ENCODE measurements around the gene ALPK1.
"Not testable (repeated sequence)": the region's sequence is repeated elsewhere in the genome, so short reads cannot be mapped to it uniquely, and the experiment has no call there.

Gene ALPK1

DNA sequence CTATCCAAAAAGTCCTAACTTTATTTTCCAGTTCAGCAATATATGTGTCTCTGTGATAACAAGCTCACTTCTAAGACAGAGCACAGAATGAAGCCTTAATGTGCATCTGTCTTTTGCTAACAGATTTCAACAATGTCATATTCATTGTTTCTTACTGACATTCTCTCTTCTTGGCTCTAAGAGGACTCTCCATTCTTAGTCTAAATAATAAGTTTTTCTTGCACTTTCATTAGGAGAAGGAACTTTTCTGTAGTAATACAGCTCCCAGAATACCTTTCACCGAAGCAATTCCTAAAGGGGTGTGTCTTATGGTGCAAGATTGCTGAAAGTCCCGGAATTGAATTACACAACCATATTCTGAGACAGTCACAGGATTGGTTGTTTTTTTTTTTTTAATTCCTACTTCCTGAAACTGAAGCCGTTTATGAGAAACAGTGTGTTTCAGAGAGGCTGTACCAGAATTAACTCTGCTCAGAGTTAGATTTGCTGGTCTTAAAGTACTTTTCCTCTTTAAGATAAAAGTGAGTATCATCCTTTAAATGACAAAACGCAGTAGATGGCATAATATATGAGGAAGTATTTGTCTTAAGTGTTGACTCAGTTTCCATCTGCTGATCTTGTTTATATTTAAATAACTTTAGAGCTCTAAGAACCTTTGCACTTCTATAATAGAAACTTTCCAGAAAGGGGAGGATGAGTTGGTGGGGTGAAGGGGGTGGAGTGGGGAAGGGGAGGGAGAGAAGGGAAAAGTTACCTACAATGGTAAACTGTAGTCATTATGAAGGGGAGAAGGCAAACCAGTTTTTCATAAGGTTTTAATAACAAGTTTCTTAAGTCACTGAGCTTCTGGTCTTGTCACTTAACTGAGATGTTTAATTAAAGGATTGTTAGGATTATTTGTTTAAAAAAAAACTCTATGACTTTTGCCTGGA, at the start of gene ALPK1:
TSS of gene ALPK1 (plus strand) at position 421 of the 932 bp plus-strand sequence.
- no peak for DNase-seq (ENCODE audit: low read depth in 2 of 2)

DNA sequence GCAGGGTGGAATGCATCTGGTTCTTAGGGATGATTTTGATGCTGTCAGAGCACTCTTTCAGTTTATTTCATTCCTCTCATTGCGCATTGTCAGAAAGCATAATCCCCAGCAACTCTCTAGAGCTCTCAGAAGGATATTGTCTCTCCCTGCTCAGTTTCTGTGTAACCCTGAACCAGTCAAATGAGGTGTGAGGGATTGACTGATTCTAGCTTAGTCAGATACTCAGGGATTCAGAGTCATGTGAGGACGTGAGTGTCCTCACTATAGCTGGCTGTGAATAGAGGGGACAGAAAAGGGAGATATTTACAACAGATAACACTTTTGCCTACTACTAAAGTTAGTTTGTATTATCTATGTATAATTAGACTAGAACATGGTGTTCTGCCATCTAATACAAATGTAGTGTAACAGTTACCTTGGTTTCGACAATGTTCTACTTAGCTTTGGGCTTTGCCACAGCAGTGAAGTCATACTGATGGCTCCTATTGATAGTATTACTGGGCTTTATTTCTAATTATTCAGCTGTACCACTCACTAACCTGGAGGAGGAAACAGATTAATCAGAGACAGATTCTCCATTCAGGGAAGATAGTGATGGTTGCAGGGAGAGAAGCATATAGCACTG, 46.0 kb upstream of the ALPK1 start:
- DNase-seq (ENCODE audit: low read depth in 2 of 2), result no peak

DNA sequence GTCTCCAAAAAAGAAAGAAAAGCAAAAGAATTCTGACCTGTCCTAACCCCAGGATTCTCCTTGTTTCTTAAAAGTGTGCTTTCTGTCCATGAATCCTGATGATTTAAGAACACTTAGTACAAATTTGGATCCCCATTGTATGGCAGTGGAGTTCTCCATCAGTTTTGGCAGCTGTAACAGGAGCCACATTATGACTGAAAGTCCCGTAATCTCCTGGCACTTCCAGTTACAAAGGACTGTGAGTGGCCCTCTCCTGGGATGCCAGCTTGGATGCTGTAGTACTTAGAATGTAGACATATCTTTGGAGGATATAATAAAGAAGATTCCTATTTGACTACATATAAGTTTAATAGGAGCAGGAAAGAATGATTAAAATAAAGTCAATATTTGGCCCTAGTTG, 44.9 kb upstream of the ALPK1 start:
- no peak for DNase-seq (ENCODE audit: low read depth in 2 of 2)

DNA sequence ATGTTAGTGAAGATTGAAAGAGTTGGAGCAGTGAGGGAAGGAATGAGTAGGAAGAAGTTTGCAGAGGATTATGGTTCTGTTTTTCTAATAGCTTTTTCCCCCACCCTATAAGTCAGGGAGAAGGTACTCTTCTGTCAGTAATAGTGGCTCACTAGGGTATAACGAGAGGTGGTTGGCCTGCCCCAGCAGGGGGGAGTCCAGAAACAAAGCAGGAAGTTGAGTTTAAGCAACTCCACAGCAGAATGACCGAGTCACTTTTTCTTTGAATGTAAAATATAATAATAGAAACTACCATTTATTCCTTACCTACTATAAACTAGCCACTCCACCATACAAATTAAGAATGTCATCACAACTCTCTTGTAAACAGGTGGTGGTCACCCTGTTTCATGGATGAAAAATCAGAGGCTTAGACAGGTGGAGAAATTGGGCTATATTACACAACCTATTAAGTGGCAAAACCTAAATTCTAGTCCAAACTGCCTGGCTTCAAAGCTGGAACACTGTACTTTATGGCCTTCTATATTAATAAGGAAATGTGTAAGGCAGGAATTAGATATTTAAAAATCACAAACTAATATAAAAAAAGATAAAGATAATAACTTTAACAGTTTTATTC, 43.7 kb upstream of the ALPK1 start:
- no peak for DNase-seq (ENCODE audit: low read depth in 2 of 2)

DNA sequence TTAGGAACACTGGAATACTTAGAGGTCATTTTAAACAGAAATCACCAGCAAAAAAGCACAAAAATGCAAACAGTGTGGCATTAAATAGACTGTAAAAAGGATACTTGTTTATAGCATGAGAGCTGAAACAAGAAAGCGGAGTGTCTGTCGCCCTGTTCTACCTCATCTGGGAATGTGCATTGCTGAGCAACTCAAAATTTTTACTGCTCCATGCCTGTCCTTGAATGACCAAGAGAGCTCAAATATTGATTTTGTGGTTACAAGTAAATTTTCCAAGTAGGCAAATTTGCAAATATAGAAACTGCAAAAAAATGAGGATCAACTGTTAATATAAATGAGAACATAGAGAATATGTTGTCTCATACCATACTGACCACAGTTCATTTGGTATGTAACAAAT, 40.1 kb upstream of the ALPK1 start:
- DNase-seq (ENCODE audit: low read depth in 2 of 2), result no peak

DNA sequence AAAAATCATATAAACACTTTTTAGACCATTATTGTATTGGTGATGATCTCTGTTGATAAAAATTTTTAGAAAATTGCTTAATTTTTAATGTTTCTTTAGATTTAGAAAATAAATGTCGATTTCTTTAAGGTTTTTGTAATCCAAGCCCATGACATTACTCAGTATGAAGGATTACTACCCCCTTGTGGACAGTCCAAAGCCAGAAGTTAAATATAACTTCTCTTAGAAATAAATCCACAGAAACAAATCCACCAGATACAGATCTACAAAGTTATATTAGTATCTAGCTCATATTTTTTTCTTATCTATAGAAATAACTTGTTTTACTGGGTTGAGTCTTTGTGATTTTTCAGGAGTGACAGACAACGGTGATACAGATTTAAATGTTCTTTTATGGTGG, 30.3 kb upstream of the ALPK1 start:
- DNase-seq (ENCODE audit: low read depth in 2 of 2), result no peak

DNA sequence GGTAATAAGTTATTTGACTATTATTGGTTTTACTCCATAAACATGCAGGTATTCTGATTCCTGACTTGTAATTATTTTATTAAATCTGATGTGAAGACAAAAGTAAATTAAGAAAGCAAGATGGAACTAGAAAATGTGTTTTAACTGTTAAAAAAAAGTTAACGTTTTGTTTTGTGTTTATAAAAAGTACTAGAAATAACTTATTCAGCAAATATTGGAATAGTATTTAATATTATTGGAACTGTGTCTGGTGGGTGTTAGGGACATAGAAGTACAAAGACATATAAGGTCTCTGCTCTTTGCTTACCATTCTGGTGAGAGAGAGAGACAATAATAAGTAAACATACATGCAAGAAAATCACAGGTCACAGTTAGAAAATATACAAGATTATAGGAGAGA, 27.1 kb upstream of the ALPK1 start:
- DNase-seq (ENCODE audit: low read depth in 2 of 2), result no peak

DNA sequence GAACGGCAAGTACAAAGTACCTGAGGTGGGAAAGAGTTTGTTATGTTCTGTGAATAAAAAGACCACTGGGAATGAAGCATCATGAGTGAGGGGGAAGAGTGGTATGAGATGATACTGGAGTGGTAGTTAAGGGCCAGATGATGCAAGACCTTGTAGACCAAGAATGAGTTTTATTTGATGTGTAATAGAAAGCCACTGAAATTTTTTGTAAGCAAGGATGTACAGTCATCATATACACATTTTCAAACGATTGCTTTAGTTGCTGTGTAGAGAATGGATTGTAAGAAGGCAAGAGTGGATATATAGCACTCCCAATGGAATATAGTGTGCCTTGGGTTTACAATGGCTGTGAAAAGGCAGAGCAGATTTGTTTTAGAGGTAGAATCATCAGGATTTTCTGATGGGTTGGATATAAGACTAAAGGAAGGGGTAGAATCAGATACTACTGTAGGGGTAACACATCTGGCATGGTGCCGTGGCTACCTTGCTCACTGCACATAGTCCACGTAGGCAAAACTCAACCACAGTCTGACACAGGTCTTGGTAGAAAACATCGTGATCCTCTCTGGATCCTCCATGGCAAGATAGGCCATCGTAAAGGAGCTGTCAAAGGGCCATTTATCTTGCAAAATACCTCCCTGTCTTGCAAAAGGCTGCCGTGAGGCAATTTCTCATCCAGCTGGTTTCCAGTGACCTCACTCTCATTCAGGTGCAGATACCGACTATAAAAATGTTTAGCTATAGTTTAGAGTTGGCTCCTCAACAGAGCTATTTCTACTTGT, 26.3 kb upstream of the ALPK1 start:
- DNase-seq (ENCODE audit: low read depth in 2 of 2), result no peak

DNA sequence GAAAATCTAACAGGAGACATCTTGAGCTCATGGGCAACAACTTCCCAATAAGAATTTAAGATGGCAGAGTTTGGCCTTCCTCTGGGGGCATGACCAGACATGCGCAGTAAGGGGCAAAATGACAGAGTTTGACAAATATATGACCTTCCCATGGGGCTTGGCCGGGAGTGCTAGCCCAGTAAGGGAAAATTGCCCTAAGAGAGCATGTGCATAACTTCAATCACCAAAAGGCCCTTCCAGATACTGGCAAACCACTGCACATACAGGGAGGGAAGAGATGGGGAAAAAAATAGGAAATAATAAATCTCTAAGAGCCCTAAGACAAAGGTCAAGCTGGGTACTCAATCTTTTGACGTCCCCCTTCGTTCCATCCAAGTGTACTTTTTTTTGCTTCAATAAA, 24.9 kb upstream of the ALPK1 start:
- DNase-seq (ENCODE audit: low read depth in 2 of 2), result no peak

DNA sequence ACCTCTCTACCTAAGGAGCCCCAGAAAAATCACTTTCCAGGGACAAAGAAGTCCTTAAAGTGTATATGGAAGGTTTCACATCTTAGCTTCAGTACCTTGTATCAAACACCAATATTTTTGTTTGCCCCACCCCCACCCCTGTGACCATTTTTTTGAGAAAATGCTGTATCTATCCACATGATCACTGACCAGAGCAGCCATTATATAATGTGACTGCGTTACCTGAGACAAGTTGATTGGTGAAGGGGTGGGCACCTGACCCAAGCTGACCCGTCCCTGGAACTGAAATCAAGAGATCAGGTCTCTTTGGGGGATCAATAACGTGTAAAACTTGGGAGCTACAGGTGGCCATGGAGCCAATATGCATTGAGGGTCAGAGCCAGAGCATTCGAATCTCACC, 22.2 kb upstream of the ALPK1 start:
- no peak for DNase-seq (ENCODE audit: low read depth in 2 of 2)

DNA sequence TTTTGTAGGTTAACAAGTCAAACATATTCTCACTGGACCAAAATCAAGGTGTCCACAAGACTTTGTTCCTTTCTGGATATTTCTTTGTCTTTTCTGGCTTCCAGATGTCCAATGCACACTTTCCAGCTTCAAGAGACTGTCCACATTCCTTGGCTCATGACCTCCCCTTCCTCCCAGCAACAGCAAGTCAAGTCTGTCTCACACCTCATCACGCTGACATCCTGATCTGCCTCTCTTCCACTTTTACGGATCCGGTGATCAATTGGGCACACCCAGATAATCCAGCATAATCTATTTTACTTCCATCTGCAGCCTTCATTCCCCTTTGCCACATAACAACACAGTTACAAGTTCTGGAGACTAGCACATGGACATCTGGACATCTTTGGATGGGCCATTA, 21.1 kb upstream of the ALPK1 start:
- no peak for DNase-seq (ENCODE audit: low read depth in 2 of 2)

DNA sequence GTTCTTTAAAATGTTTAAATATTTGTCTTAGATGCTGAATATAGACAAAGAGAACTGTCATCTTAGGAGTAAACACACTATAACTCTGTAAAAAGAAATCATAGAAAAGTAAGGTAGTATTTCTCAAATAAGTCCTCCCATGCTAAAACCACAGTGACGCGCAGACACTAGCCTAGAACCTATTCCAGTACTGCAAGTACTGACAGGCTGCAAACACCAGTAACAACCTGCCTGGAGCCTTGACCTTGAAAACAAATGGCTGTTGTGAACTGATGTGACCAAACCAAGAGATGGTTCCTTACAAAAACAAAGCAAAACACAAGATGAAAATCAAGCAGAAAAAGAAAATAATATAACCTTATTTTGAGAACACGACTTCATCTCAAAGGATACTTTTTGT, 19.9 kb upstream of the ALPK1 start:
- no peak for DNase-seq (ENCODE audit: low read depth in 2 of 2)

DNA sequence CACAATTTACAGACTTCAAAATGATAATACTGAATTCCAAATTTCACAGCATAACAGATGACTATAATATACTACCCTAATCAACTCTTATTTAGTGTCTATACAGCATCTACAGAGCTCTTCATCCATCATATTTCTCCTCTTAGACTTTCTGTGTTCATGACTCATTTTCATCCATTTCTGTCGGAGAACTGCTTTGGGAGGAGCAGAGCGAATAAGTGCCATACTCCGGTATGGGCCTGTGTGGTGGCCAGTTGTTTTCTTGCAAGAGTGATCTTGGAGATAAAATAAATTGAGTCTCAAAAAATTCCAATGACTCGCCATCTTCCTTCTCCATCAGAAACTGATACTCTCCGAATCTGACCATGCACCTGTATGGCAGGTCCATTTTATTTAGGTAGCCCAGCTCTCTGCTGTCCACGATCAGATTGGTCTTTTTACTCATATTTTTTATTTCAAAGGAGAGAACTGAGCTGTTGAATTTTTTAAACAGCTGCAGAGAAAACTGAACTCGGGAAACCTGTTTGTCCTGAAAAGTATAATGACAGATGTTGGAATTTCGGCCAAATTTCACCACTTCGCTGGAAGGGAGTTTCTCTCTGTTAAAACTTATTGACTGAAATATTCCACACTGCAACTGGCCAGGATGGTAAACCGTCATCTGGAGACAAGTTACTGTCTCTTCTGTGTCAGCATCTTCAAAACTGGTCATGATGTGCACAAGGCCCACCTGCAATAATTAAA, 19.3 kb upstream of the ALPK1 start:
- DNase-seq (ENCODE audit: low read depth in 2 of 2), result no peak

DNA sequence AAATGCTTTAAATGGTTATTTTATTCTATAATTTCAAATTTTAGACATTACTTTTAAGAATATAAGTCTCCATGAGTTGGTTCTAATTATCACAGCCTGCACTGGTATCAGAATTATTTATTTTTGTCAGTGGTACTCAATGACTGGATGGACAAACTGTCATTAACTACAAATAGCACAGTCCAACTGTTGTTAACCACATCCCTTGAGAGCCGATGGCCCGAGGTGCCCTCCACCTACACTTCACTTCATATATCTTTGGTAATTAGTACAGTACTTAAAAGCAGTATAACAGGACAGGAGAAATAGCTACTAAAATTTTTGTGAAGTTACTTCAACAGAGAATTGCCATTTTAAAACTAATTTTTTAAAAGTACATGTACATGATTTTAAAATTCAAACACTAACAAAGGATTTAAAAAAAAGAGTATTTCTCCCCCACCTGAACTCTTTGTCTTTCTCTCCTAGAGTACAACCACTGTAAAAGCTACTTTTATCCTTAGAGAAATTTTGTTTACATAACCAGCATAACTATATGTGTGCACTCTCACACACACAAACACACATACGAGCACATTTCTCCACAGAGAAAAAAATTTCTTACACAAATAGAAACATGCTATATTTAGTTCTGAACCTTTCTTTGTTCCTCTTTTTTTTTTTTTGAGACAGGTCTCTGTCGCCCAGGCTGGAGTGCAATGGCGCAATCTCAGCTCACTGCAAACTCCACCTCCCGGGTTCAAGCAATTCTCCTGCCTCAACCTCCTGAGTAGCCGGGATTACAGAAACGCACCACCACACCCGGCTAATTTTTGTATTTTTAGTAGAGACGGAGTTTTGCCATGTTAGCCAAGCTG, 17.9 kb upstream of the ALPK1 start:
- DNase-seq (ENCODE audit: low read depth in 2 of 2), result no peak

DNA sequence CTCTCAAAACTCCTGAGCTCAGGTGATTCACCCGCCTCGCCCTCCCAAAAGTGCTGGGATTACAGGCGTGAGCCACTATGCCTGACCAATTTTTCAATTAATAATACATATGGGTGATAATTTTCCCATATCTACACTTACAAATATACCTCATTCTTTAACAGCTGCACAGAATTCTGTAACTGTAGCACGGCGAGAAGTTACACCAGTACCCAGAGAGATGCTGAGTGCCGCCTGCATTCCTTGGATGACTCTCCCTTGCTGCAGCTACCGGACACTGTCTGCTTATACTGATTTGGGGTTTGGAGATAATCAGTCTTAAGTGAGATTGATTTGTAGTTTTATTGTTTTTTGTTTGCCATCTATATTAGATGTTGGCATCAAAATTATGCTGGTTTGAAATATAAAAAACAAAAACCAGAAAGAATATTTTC, 17.3 kb upstream of the ALPK1 start:
- no peak for DNase-seq (ENCODE audit: low read depth in 2 of 2)

DNA sequence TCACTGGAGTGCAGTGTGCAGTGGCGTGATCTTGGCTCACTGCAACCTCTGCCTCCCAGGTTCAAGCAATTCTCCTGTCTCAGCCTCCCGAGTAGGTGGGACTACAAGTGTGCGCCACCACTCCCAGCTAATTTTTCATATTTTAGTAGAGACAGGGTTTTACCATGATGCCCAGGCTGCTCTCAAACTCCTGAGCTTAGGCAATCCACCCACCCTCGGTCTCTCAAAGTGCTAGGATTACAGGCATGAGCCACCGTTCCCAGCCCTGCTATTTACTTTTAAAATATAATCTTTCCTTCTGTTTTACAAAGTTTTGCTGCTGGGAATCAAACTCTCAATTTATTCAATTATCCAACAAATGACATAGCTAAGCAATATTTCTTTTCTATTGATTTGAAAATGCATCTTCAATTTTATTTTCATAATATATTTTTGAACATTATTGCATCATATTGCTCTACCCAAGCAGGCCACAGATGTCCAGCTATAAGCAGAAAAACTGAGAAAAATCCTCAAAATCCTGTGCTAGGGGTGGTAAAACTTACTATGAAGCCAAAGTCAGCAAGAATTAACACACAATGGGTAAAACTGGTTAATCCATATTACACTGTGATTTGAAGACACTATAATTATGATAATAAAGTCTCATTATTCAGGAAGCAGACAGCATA, 16.6 kb upstream of the ALPK1 start:
- DNase-seq (ENCODE audit: low read depth in 2 of 2), result no peak

DNA sequence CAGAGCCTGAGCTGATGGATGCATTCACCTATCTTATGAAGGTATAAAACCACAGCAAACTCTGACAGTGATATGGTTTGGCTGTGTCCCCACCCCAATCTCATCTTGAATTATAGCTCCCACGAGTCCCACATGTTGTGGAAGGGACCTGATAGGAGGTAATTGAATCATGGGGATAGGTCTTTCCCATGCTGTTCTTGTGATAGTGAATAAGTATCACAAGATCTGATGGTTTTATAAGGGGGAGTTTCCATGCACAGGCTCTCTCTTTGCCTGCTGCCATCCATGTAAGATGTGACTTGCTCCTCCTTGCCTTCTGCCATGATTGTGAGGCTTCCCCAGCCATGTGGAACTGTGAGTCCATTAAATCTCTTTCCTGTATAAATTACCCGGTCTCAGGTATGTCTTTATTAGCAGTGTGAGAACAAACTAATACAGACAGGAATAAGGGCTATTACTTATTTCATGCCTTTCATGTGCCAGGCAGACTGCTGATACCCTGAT, 15.2 kb upstream of the ALPK1 start:
- not testable (repeated sequence) for DNase-seq (ENCODE audit: low read depth in 2 of 2)

DNA sequence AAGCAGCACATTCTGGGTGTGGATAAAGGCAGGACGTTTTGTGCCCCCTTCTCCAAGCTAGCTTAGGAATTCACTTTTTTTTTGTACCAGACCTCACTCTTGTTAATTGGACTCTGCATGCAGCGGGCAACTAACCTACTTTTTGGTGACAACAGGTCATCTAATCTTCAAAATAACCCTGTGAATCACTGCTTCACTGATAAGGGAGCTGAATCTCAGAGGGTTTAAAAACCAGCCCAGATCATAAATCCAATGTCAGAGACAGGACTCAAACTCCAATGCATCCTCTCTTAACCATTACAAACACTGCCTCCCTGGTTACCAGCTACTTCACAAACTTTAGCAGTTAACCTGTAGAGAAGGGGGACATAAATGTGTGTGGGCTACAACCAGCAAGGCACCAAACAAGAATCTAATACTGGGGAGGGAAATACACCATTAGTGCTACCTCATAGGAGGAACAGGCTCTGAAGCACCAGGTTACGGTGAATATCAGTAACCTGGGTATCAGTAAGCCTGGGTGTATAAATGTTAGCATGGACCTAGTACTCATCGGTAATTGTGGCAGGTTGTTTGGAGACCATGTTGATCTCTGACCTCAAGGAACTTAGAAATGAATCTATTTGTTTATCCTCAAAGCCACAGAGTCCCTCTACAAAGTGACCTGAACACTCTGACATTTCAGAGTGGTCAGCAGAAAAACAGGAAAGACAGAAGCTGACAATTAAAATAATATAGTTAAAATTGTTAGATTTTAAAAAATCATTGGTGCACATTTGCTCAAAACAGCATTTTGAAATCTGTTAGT, 14.1 kb upstream of the ALPK1 start:
- no peak for DNase-seq (ENCODE audit: low read depth in 2 of 2)

DNA sequence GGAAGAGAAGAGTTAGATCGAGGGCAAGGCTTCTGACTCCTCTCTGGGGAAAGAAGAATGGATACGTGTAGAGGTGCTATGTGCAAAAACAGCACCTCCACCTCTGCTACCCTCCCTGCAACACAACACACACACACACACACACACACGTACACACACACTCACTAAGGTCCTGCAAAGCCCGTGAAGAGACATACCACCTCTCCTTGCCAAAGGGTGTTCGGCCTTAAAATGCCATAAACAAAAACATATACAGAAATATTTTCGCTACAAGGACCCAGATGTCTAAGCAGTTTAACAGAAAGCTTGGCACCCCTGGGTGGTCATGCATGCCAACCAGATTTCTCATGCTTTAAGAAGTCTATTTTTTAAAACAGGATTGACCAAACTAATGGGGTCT, 13.0 kb upstream of the ALPK1 start:
- DNase-seq (ENCODE audit: low read depth in 2 of 2), result no peak

Measured in stimulated activated CD8-positive, alpha-beta memory T cell treated with anti-CD3 and anti-CD28 coated beads, Interleukin-7, amount 100 ng/mL, for 4 hours (primary cell).